ENCODE data around the gene WDR7. TPM values are rescaled to one million over a fixed set of nuclear protein-coding genes. Genes with fewer than 3 reads are reported as not detected.

WDR7 gene
- total and polyA plus RNA-seq, 3 donors from 2014 or later = 19.4 to 63.6 (median 35.9) TPM

DNA sequence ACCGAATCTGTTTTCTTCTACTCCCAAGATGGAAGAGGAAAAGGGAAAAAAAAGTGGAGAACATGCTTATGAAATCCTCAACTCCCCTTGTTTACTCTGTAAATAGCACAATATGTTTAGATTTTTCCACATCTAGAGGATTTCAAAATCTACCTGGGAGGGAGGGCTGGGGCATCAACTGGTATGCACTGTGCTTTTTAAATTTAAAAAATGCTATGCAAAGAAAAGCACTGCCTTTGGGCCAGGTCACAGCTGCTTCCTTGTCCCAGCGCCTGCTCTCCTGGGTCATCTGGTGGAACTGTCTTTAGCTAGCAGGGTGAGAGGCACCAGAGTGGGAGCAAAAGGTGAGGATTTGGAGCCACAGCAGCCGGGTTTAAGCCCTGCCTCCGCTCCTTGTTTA, 407.6 kb downstream of the WDR7 start:
- Histone ChIP-seq H3K4me3 (no peak overlapping the region), H3K27ac (no peak overlapping the region), H3K9me3 (no peaks in the 10 kb centered on the region), H3K36me3 (ENCODE audit: low read depth, missing control alignments) (no peaks in the 10 kb centered on the region), H3K27me3 (no peaks in the 10 kb centered on the region), H3K4me1 (no peaks in the 10 kb centered on the region)
- WGBS, 2 donors = 69 to 80% methylated on average over 4 of the region's 4 CpGs
- intact Hi-C loops (cut with DNase I; ENCODE audit: low total_unique reads) = no loop called here
- no peak for TF ChIP-seq POLR2A (IDR thresholded peaks at IDR 0.05)
- TF ChIP-seq CTCF (IDR thresholded peaks at IDR 0.05) = no peak
- no peak for DNase-seq

DNA sequence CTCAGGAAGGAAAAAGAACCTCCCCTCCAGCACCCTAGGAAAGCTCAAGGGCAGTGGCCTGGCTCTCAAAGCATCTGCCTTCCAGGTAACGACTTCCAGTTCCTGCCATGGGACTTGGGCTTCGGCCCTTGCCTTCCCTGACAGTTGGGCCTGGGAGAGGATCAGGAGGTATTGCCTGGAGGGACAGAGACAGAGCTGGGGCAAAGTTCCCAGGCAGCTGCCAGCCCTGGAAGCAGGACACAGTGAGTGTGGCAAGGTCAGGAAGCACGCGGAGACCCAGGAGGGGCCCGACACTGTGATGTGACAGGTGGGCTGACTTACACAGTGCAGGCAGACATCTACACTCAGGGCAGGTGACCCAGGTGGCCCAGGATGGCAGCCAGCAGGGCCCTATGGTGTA, 408.2 kb downstream of the WDR7 start:
- Histone ChIP-seq H3K4me3 (no peak overlapping the region), H3K9me3 (no peaks in the 10 kb centered on the region), H3K4me1 (no peaks in the 10 kb centered on the region), H3K27ac (no peak overlapping the region), H3K36me3 (ENCODE audit: low read depth, missing control alignments) (no peaks in the 10 kb centered on the region), H3K27me3 (no peaks in the 10 kb centered on the region)
- DNase-seq = no peak
- intact Hi-C loops (cut with DNase I; ENCODE audit: low total_unique reads) = no loop called here
- TF ChIP-seq POLR2A (IDR thresholded peaks at IDR 0.05) (no peak), CTCF (IDR thresholded peaks at IDR 0.05) (no peak)
- 60 to 88% methylated on average over 2 to 5 of the region's 5 CpGs for WGBS, 2 donors

DNA sequence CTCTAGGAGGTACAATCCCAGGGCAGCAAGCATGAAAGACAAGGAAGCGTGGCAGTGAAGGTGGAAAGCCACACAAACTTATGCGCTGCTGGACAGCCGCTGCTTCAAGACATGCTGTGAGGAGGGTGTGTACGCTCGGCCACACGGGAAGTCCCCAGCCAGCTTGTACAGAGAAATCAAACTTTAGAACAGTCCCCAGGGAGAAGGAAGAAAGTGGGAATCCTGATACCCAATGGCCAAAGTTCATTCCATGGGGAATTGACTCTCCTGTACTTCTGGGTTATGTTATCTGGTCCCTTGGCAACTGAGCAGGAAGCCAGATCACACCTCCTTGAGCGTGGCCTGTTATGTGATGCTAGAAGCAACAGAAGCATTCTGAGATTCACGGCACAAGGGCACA, 409.7 kb downstream of the WDR7 start:
- Histone ChIP-seq H3K27ac (no peak overlapping the region), H3K4me3 (no peak overlapping the region), H3K27me3 (no peaks in the 10 kb centered on the region), H3K4me1 (no peaks in the 10 kb centered on the region), H3K36me3 (ENCODE audit: low read depth, missing control alignments) (no peaks in the 10 kb centered on the region), H3K9me3 (no peaks in the 10 kb centered on the region)
- 87% methylated on average over 8 of the region's 8 CpGs for WGBS, 2 donors
- DNase-seq = no peak
- intact Hi-C loops (cut with DNase I; ENCODE audit: low total_unique reads) = no loop called here
- TF ChIP-seq CTCF (IDR thresholded peaks at IDR 0.05) = no peak

- no peaks in the 10 kb centered on the region for H3K27me3 ChIP-seq
- WGBS, 2 donors = 82 to 88% methylated on average over 4 of the region's 4 CpGs
- no peak for DNase-seq
- H3K9me3 ChIP-seq = no peaks in the 10 kb centered on the region
- TF ChIP-seq POLR2A (IDR thresholded peaks at IDR 0.05) (no peak), CTCF (IDR thresholded peaks at IDR 0.05) (no peak)
- intact Hi-C loops (cut with DNase I; ENCODE audit: low total_unique reads) = no loop called here
- no peak overlapping the region for H3K4me3 ChIP-seq
- H3K27ac ChIP-seq = no peak overlapping the region
- H3K4me1 ChIP-seq = no peaks in the 10 kb centered on the region
- H3K36me3 ChIP-seq (ENCODE audit: low read depth, missing control alignments) = no peaks in the 10 kb centered on the region
These were observed 411.0 kb downstream of the WDR7 start for GRCh38 chr18:57062178-57062577.

- DNase-seq = no peak
- 78 to 84% methylated on average over 11 of the region's 11 CpGs for WGBS, 2 donors
- H3K9me3 ChIP-seq = no peaks in the 10 kb centered on the region
- H3K36me3 ChIP-seq (ENCODE audit: low read depth, missing control alignments) = no peaks in the 10 kb centered on the region
- intact Hi-C loops (cut with DNase I; ENCODE audit: low total_unique reads) = no loop called here
- H3K4me3 ChIP-seq = no peak overlapping the region
- H3K27me3 ChIP-seq = no peaks in the 10 kb centered on the region
- H3K4me1 ChIP-seq = no peaks in the 10 kb centered on the region
- no peak for TF ChIP-seq POLR2A (IDR thresholded peaks at IDR 0.05)
- TF ChIP-seq CTCF (IDR thresholded peaks at IDR 0.05) = no peak
- no peak overlapping the region for H3K27ac ChIP-seq
These were observed 411.7 kb downstream of the WDR7 start for GRCh38 chr18:57062844-57063243.

Measured in testis (tissue), 3 donors.